GM21723 (cell line): ENCODE data around the gene FAM163B.

ENCODE experiments used
- ATAC-seq: cut with Tn5 transposase; IDR thresholded peaks from one replicate; pipeline ENCODE4 v1.9.1; 2021; ENCODE audit warnings: mild to moderate bottlenecking, moderate library complexity; ENCODE audit not compliant: unreplicated experiment

The FAM163B gene

GRCh38 chr9:133583586-133583985 lies 25.6 kb downstream of the FAM163B start:
- no peak for ATAC-seq

GRCh38 chr9:133583111-133583510 lies 26.1 kb downstream of the FAM163B start:
- ATAC-seq = no peak

GRCh38 chr9:133582501-133583045 lies 26.6 kb downstream of the FAM163B start:
- no peak for ATAC-seq

GRCh38 chr9:133581513-133582343 lies 27.5 kb downstream of the FAM163B start:
- no peak for ATAC-seq

- ATAC-seq = no peak
Observed at GRCh38 chr9:133581011-133581410, 28.2 kb downstream of the FAM163B start.

GRCh38 chr9:133580419-133580738 lies 28.8 kb downstream of the FAM163B start:
- ATAC-seq = no peak

GRCh38 chr9:133579601-133580418 lies 29.4 kb downstream of the FAM163B start:
- ATAC-seq = no peak

GRCh38 chr9:133578524-133579441 lies 30.4 kb downstream of the FAM163B start:
- ATAC-seq = no peak

GRCh38 chr9:133577737-133578112 lies 31.5 kb downstream of the FAM163B start:
- no peak for ATAC-seq

GRCh38 chr9:133576875-133577736 lies 32.1 kb downstream of the FAM163B start:
- no peak for ATAC-seq

- ATAC-seq = no peak
Observed at GRCh38 chr9:133576031-133576874, 32.9 kb downstream of the FAM163B start.

- ATAC-seq = no peak
Observed at GRCh38 chr9:133575186-133576030, 33.8 kb downstream of the FAM163B start.

GRCh38 chr9:133574771-133575170 lies 34.4 kb downstream of the FAM163B start:
- ATAC-seq = no peak

- no peak for ATAC-seq
Observed at GRCh38 chr9:133573791-133574515, 35.2 kb downstream of the FAM163B start.

GRCh38 chr9:133572821-133573361 lies 36.3 kb downstream of the FAM163B start:
- ATAC-seq = no peak

- ATAC-seq = no peak
Observed at GRCh38 chr9:133571896-133572595, 37.1 kb downstream of the FAM163B start.
